BJ (cell line): ENCODE results near the gene C19orf38. TPM values are rescaled to one million over a fixed set of nuclear protein-coding genes. Genes with fewer than 3 reads are reported as not detected.
A peak's percentile ranks its signal among the peaks of the same experiment; 100 is the strongest.

ENCODE experiments used
- CTCF ChIA-PET: fragments of 350-600 bp; formaldehyde crosslinking; extraction: SDS; loops from one replicate; lab custom pipeline; 2021; ENCODE audit warnings: antibody characterized with exemption, inconsistent platforms; lab: Yijun Ruan, JAX
- POLR2A ChIA-PET: fragments of 300-600 bp; sonication (Branson Sonifier 250); formaldehyde crosslinking; extraction: SDS; loops from one replicate; lab custom pipeline; 2021; ENCODE audit warnings: antibody characterized with exemption; lab: Charles Lee
- DNase-seq: peaks from one replicate; pipeline ENCODE4 v3.0.0-alpha.2; 2011; ENCODE audit warnings: low read depth
- H3K27me3 ChIP-seq: 2 replicates; pipeline ENCODE4 v1.6.0; 2011; ENCODE audit warnings: low read length; ENCODE audit not compliant: control insufficient read depth, insufficient read depth
- H3K36me3 ChIP-seq: 2 replicates; pipeline ENCODE4 v1.5.1; 2011; ENCODE audit warnings: low read length; ENCODE audit not compliant: control insufficient read depth, insufficient read depth
- H3K4me3 ChIP-seq: 2 replicates; pipeline ENCODE4 v1.5.1; 2011; ENCODE audit warnings: low read depth, mild to moderate bottlenecking, control low read depth, low read length
- polyA plus RNA-seq: library from polyadenylated mRNA; depleted of rRNA; stranded (reverse); fragments of >200 nt; gene quantifications from 2 replicates; pipeline ENCODE4 v1.2.3, GENCODE V29; 2011
- TF ChIP-seq, protein P1 (sequence below): IDR thresholded peaks from 2 replicates; pipeline ENCODE4 v1.5.1; 2011; ENCODE audit warnings: low read depth, mild to moderate bottlenecking, control low read depth, inconsistent platforms, low read length, moderate library complexity; ENCODE audit not compliant: insufficient read depth

C19orf38 gene
- polyA plus RNA-seq, 1 experiment, result 0.26 TPM

DNA sequence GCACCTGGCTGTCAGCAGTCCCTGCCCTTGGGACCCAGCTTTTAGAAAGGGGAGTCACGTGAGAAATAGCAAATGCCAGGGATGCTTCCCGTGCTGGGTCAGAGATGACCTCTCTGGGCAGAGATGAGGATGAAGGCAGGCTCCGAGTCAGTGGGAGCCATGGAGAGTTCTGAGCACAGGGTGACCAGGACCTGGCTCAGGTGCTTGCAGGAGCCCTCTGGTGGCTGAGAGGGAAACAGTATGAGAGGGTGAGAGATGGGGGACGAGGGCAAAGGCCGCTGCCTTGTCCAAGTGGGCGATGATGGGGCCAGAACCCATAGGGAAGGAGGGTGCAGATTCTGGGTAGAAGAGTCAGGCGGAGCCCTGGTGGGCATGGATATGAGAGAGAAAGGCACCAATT is 28.0 kb upstream of the C19orf38 start:
- Histone ChIP-seq H3K27me3 (no peaks in the 10 kb centered on the region), H3K36me3 (peaks cover 30% of the 10 kb centered on the region), H3K4me3 (no peak overlapping the region)
- TF ChIP-seq, protein P1, sequence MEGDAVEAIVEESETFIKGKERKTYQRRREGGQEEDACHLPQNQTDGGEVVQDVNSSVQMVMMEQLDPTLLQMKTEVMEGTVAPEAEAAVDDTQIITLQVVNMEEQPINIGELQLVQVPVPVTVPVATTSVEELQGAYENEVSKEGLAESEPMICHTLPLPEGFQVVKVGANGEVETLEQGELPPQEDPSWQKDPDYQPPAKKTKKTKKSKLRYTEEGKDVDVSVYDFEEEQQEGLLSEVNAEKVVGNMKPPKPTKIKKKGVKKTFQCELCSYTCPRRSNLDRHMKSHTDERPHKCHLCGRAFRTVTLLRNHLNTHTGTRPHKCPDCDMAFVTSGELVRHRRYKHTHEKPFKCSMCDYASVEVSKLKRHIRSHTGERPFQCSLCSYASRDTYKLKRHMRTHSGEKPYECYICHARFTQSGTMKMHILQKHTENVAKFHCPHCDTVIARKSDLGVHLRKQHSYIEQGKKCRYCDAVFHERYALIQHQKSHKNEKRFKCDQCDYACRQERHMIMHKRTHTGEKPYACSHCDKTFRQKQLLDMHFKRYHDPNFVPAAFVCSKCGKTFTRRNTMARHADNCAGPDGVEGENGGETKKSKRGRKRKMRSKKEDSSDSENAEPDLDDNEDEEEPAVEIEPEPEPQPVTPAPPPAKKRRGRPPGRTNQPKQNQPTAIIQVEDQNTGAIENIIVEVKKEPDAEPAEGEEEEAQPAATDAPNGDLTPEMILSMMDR, result peak; percentile 22; the same call in 1 of the 2 replicates
- DNase-seq, result no peak
- ChIA-PET CTCF (interaction anchor here (1.1 to 2.9 kb wide), 5 partner anchors 9 to 118 kb away, joined by 3 to 11 read pairs (median 5); partner anchors contain the start of genes QTRT1 and TMED1), POLR2A (no interaction called here)

DNA sequence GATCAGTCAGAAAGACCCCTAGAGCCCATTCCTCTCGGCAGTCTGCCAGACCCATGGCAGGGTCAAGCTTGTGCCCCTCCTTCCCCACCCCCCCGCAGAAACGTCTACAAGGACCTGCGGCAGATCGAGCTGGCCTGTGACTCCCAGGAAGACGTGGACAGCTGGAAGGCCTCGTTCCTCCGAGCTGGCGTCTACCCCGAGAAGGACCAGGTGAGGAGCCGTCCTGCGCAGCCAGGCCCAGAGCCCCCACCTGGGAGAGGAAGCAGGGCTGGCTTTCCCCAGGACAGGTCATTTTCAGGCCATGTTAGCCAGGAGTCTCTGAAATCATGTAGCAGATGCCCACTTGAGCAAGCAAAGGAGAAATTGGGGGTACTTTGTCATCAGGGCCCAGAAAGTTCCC is 24.5 kb upstream of the C19orf38 start:
- TF ChIP-seq, protein P1, result no peak
- CTCF ChIA-PET, result no interaction called here
- Histone ChIP-seq H3K4me3 (no peak overlapping the region), H3K27me3 (no peaks in the 10 kb centered on the region), H3K36me3 (peaks cover 23% of the 10 kb centered on the region)
- POLR2A ChIA-PET, result no interaction called here
- no peak for DNase-seq

DNA sequence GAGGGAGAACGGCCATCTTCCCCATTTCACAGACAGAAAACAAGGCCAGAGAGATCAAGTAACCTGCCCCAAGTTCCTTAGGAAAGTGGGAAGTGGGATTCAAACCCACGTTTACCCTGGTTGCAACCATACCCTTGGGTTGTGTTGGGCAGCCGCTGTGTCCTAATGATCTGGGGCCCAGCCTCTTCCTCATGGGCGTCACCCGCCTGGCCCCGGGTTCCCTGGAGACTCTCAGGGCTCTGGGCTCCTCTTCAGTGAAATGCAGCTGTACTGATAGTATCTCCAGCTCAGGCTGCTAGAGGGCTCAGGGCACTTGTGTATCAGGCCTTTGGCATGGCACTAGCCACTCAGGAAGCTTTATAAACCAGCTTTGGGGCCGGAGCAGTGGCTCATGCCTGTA is 22.0 kb upstream of the C19orf38 start:
- TF ChIP-seq, protein P1, result no peak
- Histone ChIP-seq H3K27me3 (no peaks in the 10 kb centered on the region), H3K36me3 (peaks cover 27% of the 10 kb centered on the region), H3K4me3 (no peak overlapping the region)
- ChIA-PET POLR2A (no interaction called here), CTCF (no interaction called here)
- DNase-seq, result no peak

DNA sequence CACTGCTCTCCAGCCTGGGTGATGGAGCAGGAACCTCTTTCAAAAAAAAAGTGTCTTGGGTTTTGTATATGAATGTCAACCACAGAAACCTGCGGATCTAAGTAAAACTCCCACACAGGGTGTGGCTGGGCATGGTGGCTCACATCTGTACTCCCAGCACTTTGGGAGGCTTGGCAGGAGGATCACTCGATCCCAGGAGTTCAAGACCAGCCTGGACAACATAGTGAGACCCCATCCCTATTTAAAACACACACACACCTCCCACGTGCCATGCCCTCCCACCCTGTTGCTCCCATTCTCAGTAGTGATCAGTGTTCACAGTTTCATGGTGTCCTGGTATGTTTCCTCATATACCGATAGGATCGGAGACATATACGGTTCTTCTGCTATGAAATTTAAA is 21.4 kb upstream of the C19orf38 start:
- Histone ChIP-seq H3K36me3 (peaks cover 28% of the 10 kb centered on the region), H3K4me3 (no peak overlapping the region), H3K27me3 (no peaks in the 10 kb centered on the region)
- TF ChIP-seq, protein P1, result no peak
- POLR2A ChIA-PET, result no interaction called here
- CTCF ChIA-PET, result interaction anchor here (0.9 kb wide), 1 partner anchor 37 kb away, joined by 3 read pairs; no protein-coding TSS in a partner anchor
- no peak for DNase-seq

DNA sequence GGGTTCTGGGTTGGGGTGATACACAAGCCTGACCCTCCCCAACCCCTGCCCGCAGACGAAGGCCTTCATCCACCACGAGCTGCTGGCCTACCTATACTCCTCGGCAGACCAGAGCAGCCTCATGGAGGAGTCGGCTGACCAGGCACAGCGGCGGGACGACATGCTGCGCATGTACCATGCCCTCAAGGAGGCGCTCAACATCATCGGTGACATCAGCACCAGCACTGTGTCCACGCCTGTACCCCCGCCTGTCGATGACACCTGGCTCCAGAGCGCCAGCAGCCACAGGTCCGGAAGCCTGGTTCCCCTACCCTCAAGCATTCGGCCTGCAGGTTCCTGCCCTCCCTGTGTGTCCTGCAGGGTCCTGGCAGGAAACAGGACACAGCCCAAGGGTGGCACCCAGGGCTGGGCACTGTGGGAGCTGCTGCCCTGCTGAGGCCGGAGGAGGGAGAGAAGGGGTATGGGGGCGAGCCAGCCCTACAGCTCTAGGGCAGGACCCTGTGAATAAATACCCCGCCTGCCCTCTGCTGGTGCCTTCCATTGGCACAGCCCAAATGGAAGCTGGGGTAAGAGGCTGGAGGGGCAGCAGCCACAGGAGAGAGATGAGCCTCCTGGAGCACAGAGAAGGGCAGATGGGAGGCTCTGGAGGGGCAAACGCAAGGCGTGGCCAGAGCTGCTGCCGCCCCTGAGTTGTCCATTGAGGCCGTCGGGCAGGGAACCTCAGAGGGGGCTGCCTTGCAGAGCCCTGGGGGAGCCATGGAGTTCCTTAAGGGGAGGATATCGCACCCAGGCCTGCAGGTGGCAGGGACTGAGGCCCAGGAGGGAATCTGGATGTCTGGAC is 19.0 kb upstream of the C19orf38 start:
- H3K27me3 ChIP-seq, result no peaks in the 10 kb centered on the region
- POLR2A ChIA-PET, result interaction anchor here (0.5 kb wide), 1 partner anchor 11 kb away, joined by 4 read pairs; no protein-coding TSS in a partner anchor
- H3K4me3 ChIP-seq, result no peak overlapping the region
- TF ChIP-seq, protein P1, result 0 out of 2 replicates have a peak, but pooled peaks have one; percentile 7
- peaks cover 27% of the 10 kb centered on the region for H3K36me3 ChIP-seq
- CTCF ChIA-PET, result interaction anchor here (1.6 to 1.7 kb wide), 2 partner anchors 8 to 24 kb away, joined by 3 to 4 read pairs; no protein-coding TSS in a partner anchor
- no peak for DNase-seq
